DND-41 (cell line): ENCODE data around the gene PITX1.

Source experiments
- ATAC-seq: fragments of 200-7000 bp; cut with Tn5 transposase; 3 replicates; pipeline ENCODE4 v1.9.1; 2021; ENCODE audit warnings: low read depth; ENCODE audit not compliant: insufficient read depth
- DNase-seq: peaks from one replicate; pipeline ENCODE4 v3.0.0-alpha.2; 2020
- H2AFZ ChIP-seq: 2 replicates; pipeline ENCODE4 v1.6.0; 2012; ENCODE audit warnings: low read depth, low read length
- H3K27ac ChIP-seq: 2 replicates; pipeline ENCODE4 v1.5.1; 2012; ENCODE audit warnings: low read length, inconsistent platforms
- H3K27me3 ChIP-seq: fragments of 200-600 bp; sonication (generic); 2 replicates; pipeline ENCODE4 v1.6.0; 2012; ENCODE audit warnings: low read length, mild to moderate bottlenecking, inconsistent platforms; ENCODE audit not compliant: insufficient read depth, poor library complexity
- H3K36me3 ChIP-seq: 2 replicates; pipeline ENCODE4 v1.5.1; 2012; ENCODE audit warnings: low read length, inconsistent platforms; ENCODE audit not compliant: insufficient read depth
- H3K4me1 ChIP-seq: 2 replicates; pipeline ENCODE4 v1.5.1; 2012; ENCODE audit warnings: mild to moderate bottlenecking, low read length; ENCODE audit not compliant: insufficient read depth
- H3K4me2 ChIP-seq: 2 replicates; pipeline ENCODE4 v1.6.0; 2012; ENCODE audit warnings: mild to moderate bottlenecking, moderate library complexity, low read length, inconsistent platforms; ENCODE audit not compliant: insufficient read depth
- H3K4me3 ChIP-seq, 2 experiments: fragments of 200-600 bp in 1 of 2; shearing (Covaris generic) in 1 of 2; 2 replicates each; pipeline ENCODE4 v1.5.1; 2012 to 2016; ENCODE audit warnings: inconsistent platforms in 2 of 2, low read length in 2 of 2, mild to moderate bottlenecking in 2 of 2, low read depth in 1 of 2, moderate library complexity in 1 of 2
- H3K79me2 ChIP-seq: 2 replicates; pipeline ENCODE4 v1.6.0; 2012; ENCODE audit warnings: low read length, inconsistent platforms; ENCODE audit not compliant: insufficient read depth
- H3K9ac ChIP-seq: 2 replicates; pipeline ENCODE4 v1.6.0; 2012; ENCODE audit warnings: low read depth, mild to moderate bottlenecking, inconsistent platforms, low read length, moderate library complexity
- H3K9me3 ChIP-seq: 2 replicates; pipeline ENCODE4 v1.5.1; 2012; ENCODE audit warnings: low read length, moderate library complexity, mild to moderate bottlenecking, inconsistent platforms; ENCODE audit not compliant: insufficient read depth, severe bottlenecking
- H4K20me1 ChIP-seq: 2 replicates; pipeline ENCODE4 v1.6.0; 2012; ENCODE audit warnings: low read length; ENCODE audit not compliant: insufficient read depth
- EZH2 ChIP-seq: IDR thresholded peaks from 3 replicates; pipeline ENCODE4 v1.6.1; 2012; ENCODE audit warnings: borderline replicate concordance, low read depth, mild to moderate bottlenecking, moderate library complexity, low read length, inconsistent platforms; ENCODE audit not compliant: severe bottlenecking
- TF ChIP-seq, protein P1 (sequence below): IDR thresholded peaks from 2 replicates; pipeline ENCODE4 v1.5.1; 2012; ENCODE audit warnings: borderline replicate concordance, low read length, moderate library complexity, mild to moderate bottlenecking; ENCODE audit not compliant: poor library complexity, severe bottlenecking; ENCODE audit errors: extremely low read depth

The PITX1 gene

DNA sequence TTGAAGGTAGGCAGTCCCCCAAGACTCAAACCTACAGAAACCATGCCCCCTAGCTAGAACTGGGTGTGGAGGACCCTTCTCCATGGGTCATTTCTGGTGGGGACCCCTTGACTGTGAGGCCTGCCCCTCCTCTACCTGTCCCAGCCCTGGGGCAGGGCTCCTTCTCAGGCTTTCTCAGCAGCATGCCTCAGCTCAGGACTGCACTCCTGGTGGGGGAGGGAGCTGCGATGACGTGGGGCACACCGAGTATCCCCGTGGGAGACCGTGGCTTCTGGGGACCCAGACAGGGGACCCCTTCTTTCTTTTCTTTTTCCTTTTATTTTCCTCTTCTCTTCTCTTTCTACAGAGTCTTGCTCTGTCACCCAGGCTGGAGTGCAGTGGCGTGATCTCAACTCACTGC is 27.0 kb upstream of the PITX1 start:
- no peak overlapping the region for H3K4me3 ChIP-seq
- no peaks in the 10 kb centered on the region for H3K36me3 ChIP-seq
- no peaks in the 10 kb centered on the region for H3K9me3 ChIP-seq
- no peaks in the 10 kb centered on the region for H3K4me1 ChIP-seq
- no peak for ATAC-seq
- no peak overlapping the region for H3K9ac ChIP-seq
- H4K20me1 ChIP-seq: no peaks in the 10 kb centered on the region
- no peaks in the 10 kb centered on the region for H3K27me3 ChIP-seq
- H3K79me2 ChIP-seq: no peaks in the 10 kb centered on the region
- H3K27ac ChIP-seq: no peak overlapping the region
- no peak for DNase-seq
- H3K4me2 ChIP-seq: no peak overlapping the region
- no peak for TF ChIP-seq EZH2
- TF ChIP-seq, protein P1, sequence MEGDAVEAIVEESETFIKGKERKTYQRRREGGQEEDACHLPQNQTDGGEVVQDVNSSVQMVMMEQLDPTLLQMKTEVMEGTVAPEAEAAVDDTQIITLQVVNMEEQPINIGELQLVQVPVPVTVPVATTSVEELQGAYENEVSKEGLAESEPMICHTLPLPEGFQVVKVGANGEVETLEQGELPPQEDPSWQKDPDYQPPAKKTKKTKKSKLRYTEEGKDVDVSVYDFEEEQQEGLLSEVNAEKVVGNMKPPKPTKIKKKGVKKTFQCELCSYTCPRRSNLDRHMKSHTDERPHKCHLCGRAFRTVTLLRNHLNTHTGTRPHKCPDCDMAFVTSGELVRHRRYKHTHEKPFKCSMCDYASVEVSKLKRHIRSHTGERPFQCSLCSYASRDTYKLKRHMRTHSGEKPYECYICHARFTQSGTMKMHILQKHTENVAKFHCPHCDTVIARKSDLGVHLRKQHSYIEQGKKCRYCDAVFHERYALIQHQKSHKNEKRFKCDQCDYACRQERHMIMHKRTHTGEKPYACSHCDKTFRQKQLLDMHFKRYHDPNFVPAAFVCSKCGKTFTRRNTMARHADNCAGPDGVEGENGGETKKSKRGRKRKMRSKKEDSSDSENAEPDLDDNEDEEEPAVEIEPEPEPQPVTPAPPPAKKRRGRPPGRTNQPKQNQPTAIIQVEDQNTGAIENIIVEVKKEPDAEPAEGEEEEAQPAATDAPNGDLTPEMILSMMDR: no peak
- H2AFZ ChIP-seq: no peak overlapping the region

DNA sequence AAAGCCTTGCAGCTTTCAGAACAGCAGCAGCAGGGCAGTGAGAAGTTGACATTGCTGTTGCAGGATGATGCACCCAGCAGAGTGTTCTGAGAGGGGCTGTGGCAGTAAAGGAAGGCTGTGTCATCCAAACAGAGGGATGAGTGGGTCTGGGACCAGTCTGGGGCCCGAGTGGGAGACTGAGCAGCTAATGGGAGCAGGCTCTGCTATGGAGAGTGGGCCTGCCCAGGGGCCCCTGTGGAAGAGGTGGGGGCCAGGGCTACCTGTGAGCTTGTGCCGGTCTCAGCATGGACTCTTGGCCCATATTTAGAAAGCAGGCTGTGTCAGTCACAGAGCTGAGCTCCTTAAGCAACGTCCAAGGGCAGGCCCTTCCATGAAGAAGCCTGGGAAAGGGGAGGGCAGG is 26.0 kb upstream of the PITX1 start:
- Histone ChIP-seq H3K27ac (no peak overlapping the region), H3K4me3 (no peak overlapping the region)

DNA sequence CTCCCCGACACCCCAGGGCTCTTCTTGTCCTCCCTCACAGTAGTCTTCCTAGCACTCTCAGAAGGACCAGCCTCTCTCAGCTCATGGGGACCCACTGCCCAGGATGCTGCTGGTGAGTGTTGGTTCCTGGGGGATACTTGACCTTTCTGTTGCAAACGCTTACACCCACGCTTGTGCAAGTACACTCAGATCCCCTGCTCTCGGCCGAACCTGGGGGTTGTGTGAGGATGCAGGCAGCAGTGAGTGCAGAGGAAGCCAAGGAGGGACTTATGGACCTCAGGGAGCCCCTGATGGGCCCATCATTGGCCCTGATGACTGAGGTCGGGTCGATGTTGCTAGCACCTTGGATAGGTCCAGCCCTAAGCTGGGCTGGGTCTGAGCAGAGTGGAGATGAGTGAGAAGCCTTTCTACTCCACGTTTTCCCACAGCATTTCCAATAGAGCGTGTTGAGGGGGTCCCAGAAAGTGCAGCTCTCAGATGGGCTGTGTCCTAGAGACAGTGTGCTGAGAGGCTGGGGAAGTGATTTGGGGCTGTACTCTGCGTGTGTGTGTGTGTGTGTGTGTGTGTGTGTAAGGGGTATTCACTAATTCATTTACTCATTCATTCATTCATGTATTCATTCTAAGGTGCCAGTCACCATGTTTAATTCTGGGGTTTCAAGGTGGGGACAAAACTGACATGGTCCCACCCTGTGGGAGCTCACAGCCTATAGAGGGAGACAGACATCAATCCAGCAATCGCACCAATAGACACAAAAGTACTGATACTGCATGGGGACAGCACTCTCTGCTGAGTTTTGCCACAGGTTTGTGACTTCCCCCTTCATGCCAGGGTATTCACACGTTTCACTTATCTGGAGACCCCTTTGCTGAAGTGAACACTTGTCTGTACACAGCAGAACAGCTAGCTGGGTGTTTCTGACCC is 25.2 kb upstream of the PITX1 start:
- Histone ChIP-seq H3K79me2 (no peaks in the 10 kb centered on the region), H3K36me3 (no peaks in the 10 kb centered on the region), H2AFZ (no peak overlapping the region), H3K4me2 (no peak overlapping the region), H3K27ac (no peak overlapping the region), H3K4me1 (no peaks in the 10 kb centered on the region), H3K4me3 (no peak overlapping the region), H3K9me3 (no peaks in the 10 kb centered on the region), H3K27me3 (no peaks in the 10 kb centered on the region), H4K20me1 (no peaks in the 10 kb centered on the region), H3K9ac (no peak overlapping the region)
- TF ChIP-seq, protein P1: no peak
- TF ChIP-seq EZH2: no peak
- ATAC-seq (no peak; the same call in 2 of the 3 replicates), DNase-seq (no peak)

More for the DNA sequence above, 26.0 kb upstream of the PITX1 start:
- Histone ChIP-seq H3K9me3 (no peaks in the 10 kb centered on the region), H3K27me3 (no peaks in the 10 kb centered on the region), H2AFZ (no peak overlapping the region), H3K4me1 (no peaks in the 10 kb centered on the region), H3K4me2 (no peak overlapping the region), H4K20me1 (no peaks in the 10 kb centered on the region), H3K9ac (no peak overlapping the region), H3K79me2 (no peaks in the 10 kb centered on the region), H3K36me3 (no peaks in the 10 kb centered on the region)
- no peak for ATAC-seq
- no peak for DNase-seq
- TF ChIP-seq, protein P1: no peak
- no peak for TF ChIP-seq EZH2
